ENCODE measurements around the gene COL23A1. TPM values are rescaled to one million over a fixed set of nuclear protein-coding genes. Genes with fewer than 3 reads are reported as not detected.

Gene COL23A1
- total RNA-seq, 1 donor from 2014 or later = 0.13 TPM

DNA sequence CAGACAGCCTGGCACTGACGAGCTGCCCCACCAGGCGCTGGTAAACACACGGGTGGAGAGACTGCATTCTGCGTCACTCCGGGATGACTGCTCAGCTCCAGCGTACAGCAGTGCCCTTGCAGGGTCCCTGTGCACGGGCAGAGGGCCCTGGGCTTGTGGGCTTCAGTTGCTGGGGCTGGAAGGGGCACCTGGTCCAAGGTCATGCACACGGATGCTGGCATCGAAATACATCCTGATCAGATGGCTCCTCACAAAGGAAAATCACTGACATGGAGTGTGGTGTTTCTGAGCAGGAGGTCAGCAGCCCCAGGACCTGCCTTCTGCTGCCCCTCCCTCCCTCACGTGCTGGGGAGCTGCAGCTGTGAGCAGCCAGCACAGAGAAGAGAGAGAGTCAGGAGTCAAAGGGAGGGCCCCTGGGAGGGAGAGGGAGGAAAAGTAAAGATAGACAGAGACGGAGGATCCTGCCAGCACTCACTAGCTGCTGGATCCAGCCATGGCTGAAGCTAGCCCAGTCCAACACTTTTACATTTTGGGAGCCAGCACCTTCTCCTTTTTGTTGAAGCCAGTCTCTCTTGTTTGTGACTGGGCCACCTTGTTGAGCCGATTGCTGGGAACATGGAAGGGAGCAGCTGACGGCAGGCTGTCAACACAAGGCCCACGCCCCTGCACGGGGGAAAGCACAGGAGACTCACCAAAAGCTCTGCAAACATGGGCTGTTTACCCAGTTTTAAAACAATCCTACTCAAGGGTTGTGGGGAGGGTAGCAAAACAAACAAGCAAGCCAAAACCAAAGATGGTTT is 191.1 kb downstream of the COL23A1 start:
- no peak for DNase-seq (ENCODE audit: low read depth in 2 of 2)

DNA sequence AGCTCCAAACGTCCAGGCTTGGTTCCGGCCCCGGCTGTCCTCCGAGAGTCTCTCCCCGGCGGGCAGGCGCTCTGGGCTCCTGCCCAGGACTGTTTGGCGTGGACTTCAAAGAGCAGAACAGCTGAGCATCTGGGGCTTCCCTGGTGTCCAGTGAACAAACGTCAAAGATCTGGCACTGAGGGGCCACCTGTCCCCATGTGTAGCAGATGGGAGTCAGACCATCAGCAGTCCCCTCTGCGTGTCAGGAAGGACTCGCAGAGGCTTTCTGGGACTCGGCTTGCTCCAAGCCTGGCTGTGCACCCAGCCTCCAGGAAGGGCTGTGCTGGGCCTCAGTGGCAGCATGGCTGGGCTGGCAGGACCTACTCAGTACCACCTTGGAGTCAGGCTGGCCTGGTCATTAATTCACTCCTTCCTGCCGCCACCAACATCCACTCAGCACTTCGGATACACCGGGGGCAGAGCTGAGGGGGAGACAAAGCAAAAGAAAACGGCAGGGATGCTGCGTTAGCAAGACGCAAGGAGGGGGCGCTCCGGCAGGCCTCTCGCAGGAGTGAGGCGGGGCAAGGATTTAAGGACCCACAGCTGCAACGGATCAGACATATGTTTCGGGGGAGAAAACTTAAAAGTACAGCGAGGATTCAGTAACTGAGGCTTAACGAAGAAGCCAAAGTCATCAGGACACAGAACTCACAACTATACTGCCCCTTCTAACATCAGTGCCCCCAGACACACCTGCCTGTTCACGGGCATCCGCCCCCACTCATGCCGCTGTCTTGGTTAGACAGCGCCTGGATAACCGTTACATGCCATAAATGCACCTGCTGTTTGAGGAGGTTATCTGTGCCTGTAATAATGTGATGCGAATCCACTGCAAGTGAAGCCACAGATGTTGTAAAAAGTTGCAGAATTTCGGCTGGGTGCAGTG is 193.1 kb downstream of the COL23A1 start:
- DNase-seq (ENCODE audit: low read depth in 2 of 2) = no peak

DNA sequence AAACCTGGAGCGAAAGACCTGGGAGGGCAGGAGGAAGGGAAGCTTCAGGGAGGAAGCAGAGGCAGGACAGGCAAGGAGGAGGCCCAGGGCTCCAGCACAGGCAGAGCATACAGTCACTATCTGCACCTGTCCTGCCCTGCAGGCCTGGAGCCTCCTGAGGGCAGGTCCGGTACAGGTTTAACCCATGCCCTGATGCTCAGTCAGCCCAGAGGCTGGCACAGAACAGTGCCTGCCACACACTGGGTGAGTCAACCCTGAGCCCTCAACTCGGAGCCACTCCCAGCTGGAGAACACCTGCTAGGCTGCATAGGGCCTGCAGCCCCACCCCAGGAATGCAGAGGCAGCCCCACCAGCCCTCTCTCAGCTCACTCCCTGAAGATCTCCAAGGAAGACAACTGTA is 196.1 kb downstream of the COL23A1 start:
- DNase-seq (ENCODE audit: low read depth in 2 of 2) = no peak

DNA sequence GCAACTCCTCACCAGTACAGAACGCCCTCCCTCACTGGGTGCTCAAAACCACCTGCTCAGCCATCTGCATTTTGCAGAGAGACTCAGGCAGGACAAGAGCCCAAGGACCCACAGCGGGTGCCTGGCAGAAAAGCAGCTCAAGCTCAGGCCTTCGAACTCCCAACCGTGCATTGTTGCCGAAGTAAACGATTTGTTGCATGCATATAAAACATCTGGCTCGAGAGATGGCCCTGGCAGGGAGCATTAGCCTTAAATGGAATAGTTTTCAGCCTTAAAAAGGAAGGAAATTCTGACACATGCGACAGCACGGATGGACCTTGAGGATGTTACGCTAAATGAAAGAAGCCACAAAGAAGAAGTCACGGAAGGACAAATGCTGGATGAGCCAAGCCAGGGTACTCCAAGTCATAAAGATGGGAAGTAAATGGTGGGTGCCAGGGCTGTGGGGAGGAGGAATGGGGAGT is 197.2 kb downstream of the COL23A1 start:
- DNase-seq (ENCODE audit: low read depth in 2 of 2) = no peak

DNA sequence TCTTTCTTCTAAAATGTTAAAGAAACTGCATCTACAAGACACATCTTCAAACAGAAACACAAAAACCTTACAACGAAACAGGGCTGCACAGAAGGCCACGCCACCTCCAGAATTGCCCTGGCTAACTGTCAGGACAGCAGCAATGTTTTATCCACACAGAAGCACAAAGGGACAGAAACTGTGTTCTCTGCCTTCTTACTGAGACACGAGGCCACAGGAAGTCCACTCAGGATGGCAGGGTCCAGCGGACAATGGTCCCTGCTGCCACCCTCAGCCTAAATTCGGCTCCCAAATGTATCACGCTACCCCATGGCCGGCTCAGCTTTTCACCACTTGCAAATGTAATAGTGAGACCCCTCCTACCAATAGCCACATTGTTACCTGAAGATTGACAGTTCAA is 197.8 kb downstream of the COL23A1 start:
- DNase-seq (ENCODE audit: low read depth in 2 of 2) = no peak

DNA sequence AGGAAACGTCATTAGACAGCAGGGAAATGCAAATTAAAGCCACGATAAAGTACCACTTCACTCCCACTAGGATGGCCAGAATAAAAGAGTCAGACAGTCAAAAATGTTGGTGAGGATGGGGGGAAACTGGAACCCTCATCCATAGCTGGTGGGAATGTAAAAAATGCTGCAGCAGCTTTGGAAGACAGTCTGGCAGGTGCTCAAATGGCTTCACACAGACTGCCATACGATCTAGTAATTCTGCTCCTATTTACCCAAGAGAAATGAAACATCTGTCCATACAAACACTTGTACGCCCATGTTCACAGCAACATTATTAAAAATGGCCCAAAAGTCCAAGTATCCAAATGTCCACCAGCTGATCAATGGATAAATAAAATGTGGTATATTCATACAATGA is 198.7 kb downstream of the COL23A1 start:
- no peak for DNase-seq (ENCODE audit: low read depth in 2 of 2)

DNA sequence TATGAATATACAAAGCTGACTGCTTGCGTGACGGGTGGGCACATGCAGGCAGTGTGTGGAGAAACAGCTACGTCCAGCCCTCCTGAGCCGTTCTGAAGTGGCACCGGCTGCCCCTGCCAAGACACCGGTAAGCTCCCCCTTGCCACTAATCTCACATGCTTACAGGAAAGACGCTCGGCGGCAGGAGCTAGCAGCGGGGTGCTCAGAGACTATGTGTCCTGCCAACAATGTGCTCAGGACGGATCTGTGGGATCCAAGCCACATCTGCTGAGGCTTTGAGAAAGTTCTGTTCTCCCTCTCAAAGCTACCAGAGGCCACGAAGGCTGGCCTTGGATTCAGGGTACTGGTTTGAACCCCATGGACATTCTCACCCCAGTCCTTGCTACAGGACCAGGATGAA is 200.4 kb downstream of the COL23A1 start:
- DNase-seq (ENCODE audit: low read depth in 2 of 2) = no peak

DNA sequence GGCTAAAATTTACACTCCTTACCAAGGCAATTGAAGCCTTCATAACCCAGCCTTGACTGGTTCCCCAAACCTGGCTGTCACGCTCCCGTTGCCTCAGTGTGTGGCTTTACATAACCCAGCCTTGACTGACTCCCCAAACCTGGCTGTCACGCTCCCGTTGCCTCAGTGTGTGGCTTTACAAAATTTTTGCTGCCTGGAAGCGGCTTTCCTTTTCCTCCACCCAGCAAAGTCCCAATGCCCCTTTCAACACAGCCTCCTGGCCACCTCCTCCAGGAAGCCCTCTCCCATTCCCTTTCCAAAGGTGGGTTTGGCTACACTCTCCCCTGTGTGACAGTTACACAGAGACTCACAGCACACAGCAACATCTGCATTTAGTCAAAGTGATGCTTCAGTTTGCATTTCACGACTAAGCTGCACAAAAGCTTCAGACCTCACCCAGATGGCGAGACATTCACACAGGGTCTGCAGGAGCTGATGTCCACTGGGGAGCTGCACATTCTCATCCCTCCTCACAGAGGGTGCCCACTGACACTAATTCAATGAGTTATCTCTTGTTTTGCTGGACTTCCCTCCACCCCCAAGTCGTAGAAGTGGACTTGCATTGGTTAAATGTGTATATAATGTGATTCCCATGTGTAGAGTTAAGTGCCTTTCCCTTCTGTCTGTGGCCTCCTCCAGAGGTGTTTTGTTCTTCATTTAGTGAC is 201.0 kb downstream of the COL23A1 start:
- DNase-seq (ENCODE audit: low read depth in 2 of 2) = no peak

DNA sequence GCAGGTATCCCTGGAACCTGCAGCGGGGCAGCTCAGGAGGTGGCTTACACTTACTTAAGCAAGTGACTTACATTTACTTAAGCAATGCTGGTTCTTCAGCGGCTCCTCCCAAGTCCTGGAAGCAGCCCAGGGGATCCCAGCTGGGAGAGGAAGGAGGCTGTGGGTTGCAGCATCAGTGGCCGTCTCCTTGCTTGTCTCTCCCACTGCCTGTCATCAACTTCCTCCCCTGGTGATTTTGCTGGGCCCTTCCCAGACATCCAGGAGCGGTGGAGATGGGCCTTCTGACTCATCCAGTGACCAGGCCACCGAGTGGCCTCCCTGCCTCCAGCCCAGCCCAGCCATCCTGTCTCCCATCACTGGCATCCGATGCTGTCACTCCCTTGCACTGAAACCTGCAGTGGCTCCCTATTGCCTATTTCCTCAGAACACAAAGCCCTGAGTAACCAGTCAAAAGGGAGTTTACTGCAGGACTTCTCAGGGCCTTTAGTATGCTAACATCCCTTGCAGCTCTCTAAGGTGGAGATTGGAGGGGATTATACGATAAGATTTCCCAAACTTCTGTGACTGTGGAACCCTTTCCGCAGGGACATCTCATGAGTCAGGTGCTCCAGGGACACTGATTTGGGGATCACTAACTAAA is 201.7 kb downstream of the COL23A1 start:
- no peak for DNase-seq (ENCODE audit: low read depth in 2 of 2)

DNA sequence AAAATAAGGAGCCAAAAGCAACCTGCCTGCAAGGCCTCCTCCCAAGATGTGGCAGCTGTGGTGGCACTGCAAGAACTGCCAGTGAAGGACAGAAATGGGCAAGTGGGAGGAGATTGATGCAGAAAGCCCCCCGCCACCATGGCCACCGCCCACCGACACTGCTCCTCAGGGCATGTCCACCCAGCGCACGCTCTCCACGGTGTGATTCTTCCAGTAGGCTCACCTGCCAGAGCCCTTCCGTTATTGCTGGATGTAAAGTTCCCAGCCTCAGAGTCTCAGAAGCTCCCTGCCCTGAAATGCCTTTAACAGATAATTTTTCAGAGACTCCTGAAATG is 202.4 kb downstream of the COL23A1 start:
- DNase-seq (ENCODE audit: low read depth in 2 of 2) = no peak

DNA sequence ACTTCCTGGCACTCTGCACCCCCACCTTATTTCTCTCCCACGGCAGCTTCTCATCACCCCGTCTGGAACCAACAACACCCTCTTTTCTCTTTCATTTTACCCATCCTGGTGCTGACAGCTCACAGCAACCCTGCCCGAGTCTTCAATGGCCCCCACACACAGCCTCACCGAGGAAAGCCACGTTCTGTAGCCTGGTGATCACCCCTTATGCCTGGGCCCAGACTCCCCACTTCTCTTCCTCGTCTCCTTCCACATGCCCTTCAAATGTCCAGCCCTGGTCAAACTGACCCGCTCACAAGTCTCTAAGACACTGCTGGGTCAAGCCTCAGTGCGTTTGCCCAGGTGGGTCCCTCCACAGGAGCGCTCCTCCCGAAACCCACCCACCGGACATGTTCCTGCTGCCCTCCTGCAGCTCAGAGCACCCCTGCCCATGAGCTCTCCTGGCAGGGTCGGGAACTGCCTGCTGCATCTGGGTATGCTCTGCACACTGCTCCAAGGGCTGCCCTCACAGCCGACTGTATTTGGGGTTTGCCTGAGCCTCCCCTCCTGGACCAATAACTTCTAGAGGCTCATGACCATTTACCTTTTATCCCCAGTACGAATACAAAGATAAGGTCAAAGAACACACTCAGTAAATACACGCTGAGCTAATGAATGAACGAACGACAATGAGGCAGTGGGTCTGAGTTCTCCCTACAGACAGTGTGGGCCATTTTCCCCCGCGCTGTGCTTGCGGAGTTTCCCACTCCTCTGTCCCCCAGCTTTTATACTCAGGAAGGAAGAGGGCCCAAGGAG is 202.9 kb downstream of the COL23A1 start:
- DNase-seq (ENCODE audit: low read depth in 2 of 2) = no peak

DNA sequence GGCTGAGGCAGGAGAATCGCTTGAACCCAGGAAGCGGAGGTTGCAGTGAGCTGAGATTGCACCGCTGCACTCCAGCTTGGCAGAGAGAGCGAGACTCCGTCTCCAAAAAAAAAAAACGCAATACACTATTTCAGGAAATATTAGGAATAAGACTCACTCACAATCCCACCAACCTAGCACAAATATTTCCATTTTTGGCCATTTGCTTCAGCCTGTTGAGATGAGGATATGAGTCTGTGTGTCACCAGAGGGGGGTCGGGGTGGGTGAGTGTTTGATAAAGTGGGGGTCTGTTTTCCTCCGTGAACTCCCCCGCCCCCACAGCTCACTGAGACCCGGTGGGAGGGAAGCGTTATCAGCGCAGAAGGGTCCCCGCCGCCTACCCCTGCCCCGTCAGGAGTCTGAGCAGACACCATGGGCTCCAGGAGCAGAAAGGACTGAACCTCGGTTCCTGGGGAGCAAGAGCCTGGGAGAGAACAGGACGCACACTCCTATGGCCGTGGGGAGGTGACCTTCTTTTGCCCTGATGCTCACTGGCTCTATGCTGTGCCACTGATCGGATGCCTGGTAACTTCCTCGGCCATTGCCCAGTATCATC is 203.8 kb downstream of the COL23A1 start:
- no peak for DNase-seq (ENCODE audit: low read depth in 2 of 2)

DNA sequence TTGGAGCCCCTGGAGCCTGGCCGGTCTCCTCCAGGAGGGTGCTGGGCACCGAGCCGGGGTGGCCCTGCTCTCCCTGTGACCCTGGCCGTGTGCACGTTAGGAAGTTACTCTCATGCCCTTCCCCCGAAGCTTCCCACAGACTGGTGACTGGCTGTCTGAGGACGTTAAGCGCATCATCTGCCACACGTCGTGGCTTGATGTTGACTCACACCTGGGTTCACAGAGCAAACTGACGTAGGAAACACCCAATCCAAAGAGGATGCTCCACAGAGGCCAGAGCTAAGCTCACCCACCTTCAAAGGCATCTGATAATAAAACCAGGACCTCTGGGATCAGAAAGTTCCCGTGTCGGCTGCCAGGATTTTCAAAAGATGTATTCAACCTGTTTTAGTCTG is 204.7 kb downstream of the COL23A1 start:
- DNase-seq (ENCODE audit: low read depth in 2 of 2) = no peak

DNA sequence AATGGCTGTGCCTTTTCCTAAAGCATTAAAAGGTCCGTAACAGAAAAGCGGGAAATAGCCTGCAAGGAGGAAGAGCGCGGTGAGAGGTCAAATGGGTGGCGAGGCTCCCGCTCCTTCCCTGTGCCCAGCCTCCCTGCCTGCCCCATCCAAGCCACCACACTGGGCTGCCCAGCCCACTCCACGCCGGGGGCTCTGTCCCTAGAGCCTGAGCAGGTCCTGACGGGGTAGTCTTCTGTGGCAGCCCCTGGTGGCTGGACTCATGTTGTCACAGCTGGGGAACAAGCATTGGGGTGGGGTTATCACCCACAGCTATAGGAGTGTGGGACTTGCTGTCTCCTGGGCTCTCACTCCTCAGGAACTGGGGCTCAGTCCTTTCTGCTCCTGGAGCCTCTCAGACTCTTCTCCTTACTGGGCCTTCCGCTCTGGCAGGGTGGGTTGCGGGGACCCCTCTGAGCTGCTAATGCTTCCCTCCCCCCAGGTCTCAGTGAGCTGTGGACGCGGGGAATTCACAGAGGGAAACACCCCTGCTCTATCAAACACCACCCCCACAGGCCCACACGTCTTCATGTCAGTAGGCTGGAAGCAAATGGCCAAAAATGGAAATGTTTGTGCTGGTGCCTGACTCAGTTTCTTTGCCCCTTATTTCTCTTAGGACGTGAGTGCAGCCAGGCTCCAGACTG is 205.2 kb downstream of the COL23A1 start:
- no peak for DNase-seq (ENCODE audit: low read depth in 2 of 2)

DNA sequence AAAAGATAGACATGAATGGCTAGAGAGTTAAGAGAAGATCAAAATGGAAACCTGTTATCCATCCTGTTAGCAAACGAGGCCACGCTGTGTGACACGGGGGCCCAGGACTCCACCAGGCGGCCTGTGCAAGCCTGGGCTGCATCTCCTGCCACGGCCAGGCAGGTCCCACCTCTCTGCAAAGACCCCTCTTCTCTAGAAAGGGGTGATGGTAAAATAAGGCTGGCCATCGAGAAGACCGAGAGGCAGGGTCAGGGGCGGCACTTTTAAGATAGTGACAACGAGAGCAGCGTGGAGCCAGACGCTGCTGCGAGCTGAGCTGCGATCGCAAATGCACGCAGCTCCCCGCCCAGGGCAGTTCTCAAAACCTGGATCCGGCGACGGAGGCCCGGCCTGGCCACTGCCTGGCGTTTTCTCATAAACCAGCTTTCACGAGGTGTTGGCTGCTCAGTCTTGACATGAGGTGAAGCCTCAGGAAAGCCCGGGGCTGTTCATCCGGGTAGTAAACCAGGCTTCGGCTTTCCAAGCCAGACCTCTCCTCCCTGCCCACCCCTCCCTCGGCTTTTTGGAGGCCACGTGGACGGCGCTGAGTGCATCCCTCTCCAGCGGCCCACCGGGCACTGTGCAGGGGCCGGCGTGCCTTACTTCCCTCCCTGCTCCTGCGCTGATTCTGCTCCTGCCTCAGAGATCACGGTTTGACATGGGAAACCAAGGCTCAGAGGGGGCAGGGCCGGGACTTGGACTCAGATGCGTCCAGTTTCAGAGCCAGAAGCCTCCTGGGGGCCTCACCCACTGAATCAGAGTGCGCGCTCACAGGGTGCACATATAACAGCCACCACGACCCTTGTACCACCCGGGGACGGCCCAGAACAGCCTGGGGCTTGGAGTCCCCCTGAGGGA is 206.0 kb downstream of the COL23A1 start:
- no peak for DNase-seq (ENCODE audit: low read depth in 2 of 2)

DNA sequence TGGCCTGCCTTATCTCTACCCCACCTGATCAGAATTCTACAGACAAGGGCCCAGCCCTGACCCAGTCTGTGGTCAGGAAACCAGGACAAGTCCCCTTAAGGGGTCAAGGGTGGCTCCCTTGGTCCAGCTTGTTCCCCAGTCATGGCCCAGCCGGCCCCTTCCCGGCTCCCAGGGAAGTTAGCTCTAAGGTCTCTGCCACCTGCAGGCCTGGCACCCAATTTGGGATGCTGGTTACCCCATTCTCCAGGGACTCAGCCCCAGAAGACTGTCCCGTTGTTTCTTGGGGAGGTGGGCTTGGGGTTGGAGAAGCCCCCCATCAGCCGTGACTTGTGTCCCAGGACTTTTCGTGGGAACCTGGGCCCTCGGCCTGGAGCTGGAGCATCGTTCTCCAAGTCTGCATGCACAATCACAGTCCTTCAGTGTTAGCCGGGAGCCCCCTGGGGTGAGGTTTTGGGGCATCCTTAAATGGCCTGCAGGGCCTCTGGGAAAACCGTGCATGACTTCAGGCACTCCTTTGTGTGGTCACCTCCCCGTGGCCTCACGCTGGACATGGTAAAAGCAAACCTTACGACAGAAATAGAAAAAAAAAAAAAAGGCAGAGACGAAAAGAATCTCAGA is 206.8 kb downstream of the COL23A1 start:
- DNase-seq (ENCODE audit: low read depth in 2 of 2) = no peak

DNA sequence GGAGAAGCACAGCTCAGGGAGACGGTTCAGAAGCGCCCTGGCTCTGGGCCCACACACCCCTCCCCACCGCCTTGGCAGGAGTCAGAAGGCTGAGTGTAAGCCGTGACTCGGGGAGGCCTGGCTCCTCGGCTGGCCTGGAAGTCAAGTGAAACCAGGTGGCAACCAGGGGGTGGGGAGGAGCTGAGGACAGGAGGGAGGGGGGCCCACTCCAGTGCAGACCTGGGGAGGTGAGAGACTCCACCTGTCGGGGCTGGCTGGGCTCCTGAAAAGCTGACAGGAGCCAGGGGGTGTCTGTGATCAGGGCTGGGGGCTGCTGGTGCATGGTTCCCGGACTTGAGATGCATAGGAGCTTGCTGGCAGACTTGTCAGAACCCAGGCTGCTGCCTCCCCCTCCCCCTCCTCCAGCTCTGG is 207.4 kb downstream of the COL23A1 start:
- no peak for DNase-seq (ENCODE audit: low read depth in 2 of 2)

All from dermis microvascular lymphatic vessel endothelial cell (primary cell).